SU-DHL-6 (cell line): ENCODE measurements around the gene DKKL1.

Source experiments
- EZH2phosphoT487 ChIP-seq: fragments of 200-600 bp; sonication (generic), shearing (Covaris generic); conservative IDR thresholded peaks from 2 replicates; pipeline ENCODE4 v1.6.1; 2018; ENCODE audit warnings: mild to moderate bottlenecking, antibody characterized with exemption, low read length, moderate library complexity, mixed read lengths
- TF ChIP-seq, protein P1 (sequence below): fragments of 200-600 bp; sonication (generic); IDR thresholded peaks from one replicate; pipeline ENCODE4 v1.5.1; 2017; ENCODE audit warnings: antibody characterized with exemption, mild to moderate bottlenecking, low read length, moderate library complexity; ENCODE audit not compliant: insufficient read depth, poor library complexity, severe bottlenecking

DNA sequence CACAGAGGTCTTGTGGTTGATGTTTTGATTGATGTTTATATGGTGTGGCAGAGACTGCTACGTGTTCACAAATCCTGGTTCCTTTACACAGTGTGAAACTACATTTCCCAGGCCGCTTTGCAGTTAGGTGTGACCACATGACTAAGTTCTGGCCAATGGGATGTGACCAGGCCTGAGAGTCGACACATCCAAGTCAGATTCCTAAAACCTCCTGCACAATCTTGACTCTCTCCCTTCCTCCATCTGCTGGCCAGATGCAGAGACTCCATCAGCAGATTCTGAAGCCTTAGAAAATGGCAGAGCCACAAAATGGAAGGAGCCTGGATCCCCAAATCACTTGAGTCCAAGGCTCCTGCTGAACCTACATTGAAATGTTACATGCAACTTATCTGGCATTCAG is 15.8 kb upstream of the DKKL1 start:
- TF ChIP-seq, protein P1, sequence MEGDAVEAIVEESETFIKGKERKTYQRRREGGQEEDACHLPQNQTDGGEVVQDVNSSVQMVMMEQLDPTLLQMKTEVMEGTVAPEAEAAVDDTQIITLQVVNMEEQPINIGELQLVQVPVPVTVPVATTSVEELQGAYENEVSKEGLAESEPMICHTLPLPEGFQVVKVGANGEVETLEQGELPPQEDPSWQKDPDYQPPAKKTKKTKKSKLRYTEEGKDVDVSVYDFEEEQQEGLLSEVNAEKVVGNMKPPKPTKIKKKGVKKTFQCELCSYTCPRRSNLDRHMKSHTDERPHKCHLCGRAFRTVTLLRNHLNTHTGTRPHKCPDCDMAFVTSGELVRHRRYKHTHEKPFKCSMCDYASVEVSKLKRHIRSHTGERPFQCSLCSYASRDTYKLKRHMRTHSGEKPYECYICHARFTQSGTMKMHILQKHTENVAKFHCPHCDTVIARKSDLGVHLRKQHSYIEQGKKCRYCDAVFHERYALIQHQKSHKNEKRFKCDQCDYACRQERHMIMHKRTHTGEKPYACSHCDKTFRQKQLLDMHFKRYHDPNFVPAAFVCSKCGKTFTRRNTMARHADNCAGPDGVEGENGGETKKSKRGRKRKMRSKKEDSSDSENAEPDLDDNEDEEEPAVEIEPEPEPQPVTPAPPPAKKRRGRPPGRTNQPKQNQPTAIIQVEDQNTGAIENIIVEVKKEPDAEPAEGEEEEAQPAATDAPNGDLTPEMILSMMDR = no peak
- TF ChIP-seq EZH2phosphoT487 = no peak
